HEK293 (cell line): ENCODE results near the gene SMPD3.

Source experiments
- CTCF ChIA-PET: fragments of 350-600 bp; formaldehyde crosslinking; extraction: SDS; loops from one replicate; lab custom pipeline; 2021; ENCODE audit warnings: antibody characterized with exemption; lab: Yijun Ruan, JAX
- POLR2A ChIA-PET: fragments of 300-600 bp; formaldehyde crosslinking; extraction: SDS; loops from one replicate; lab custom pipeline; 2020; ENCODE audit warnings: antibody characterized with exemption, inconsistent platforms; lab: Yijun Ruan, JAX
- H3K27ac ChIP-seq: fragments of 200-500 bp; sonication (Bioruptor generic); 2 replicates; pipeline ENCODE4 v1.5.1; 2014; ENCODE audit warnings: low read depth, low read length, control low read depth, inconsistent platforms; ENCODE audit errors: extremely low read depth
- H3K36me3 ChIP-seq, 2 experiments: fragments of 200-500 bp in 1 of 2; sonication (Bioruptor generic) in 1 of 2; 1 replicate in 1 of 2; 2 replicates in 1 of 2; pipeline ENCODE4 v1.5.1; 2014 to 2017; ENCODE audit warnings: inconsistent platforms in 2 of 2, low read length in 2 of 2; ENCODE audit not compliant: control insufficient read depth in 2 of 2, insufficient read depth in 1 of 2
- H3K4me1 ChIP-seq: fragments of 200-500 bp; sonication (Bioruptor generic); 2 replicates; pipeline ENCODE4 v1.5.1; 2014; ENCODE audit warnings: mild to moderate bottlenecking, low read length, inconsistent platforms; ENCODE audit not compliant: control insufficient read depth, insufficient read depth
- H3K4me3 ChIP-seq: 2 replicates; pipeline ENCODE4 v1.5.1; 2011; ENCODE audit warnings: low read depth, mild to moderate bottlenecking, control low read depth, low read length, moderate library complexity
- H3K9me3 ChIP-seq: fragments of 200-500 bp; sonication (Bioruptor generic); 2 replicates; pipeline ENCODE4 v1.5.1; 2014; ENCODE audit warnings: low read depth, low read length, inconsistent platforms; ENCODE audit not compliant: control insufficient read depth, insufficient read depth
- FEZF1 ChIP-seq: fragments of 450-650 bp; formaldehyde crosslinking; IDR thresholded peaks from 2 replicates; pipeline ENCODE4 v1.5.1; 2016; ENCODE audit warnings: missing biosample characterization, missing genetic modification characterization
- KLF17 ChIP-seq: fragments of 450-650 bp; formaldehyde crosslinking; IDR thresholded peaks from 2 replicates; pipeline ENCODE4 v1.5.1; 2016; ENCODE audit warnings: missing biosample characterization, missing genetic modification characterization
- KLF8 ChIP-seq: fragments of 450-650 bp; formaldehyde crosslinking; IDR thresholded peaks from 2 replicates; pipeline ENCODE4 v1.5.1; 2016; ENCODE audit warnings: missing biosample characterization, missing genetic modification characterization
- MZF1 ChIP-seq: fragments of 450-650 bp; formaldehyde crosslinking; IDR thresholded peaks from 2 replicates; pipeline ENCODE4 v1.5.1; 2017; ENCODE audit warnings: missing biosample characterization, missing genetic modification characterization, borderline replicate concordance
- YY1 ChIP-seq: fragments of 450-650 bp; formaldehyde crosslinking; IDR thresholded peaks from 2 replicates; pipeline ENCODE4 v1.5.1; 2018; ENCODE audit warnings: missing biosample characterization, missing genetic modification characterization
- ZBTB26 ChIP-seq: fragments of 450-650 bp; formaldehyde crosslinking; optimal IDR thresholded peaks from 2 replicates; pipeline ENCODE3; 2016; ENCODE audit warnings: missing biosample characterization, mild to moderate bottlenecking, missing genetic modification characterization
- ZBTB49 ChIP-seq: fragments of 450-650 bp; formaldehyde crosslinking; IDR thresholded peaks from 2 replicates; pipeline ENCODE4 v1.5.1; 2016; ENCODE audit warnings: missing biosample characterization, missing genetic modification characterization, low read depth
- ZBTB7A ChIP-seq: fragments of 450-650 bp; formaldehyde crosslinking; IDR thresholded peaks from 2 replicates; pipeline ENCODE4 v1.5.1; 2016; ENCODE audit warnings: low read depth, missing biosample characterization, missing genetic modification characterization
- ZNF169 ChIP-seq: fragments of 450-650 bp; formaldehyde crosslinking; IDR thresholded peaks from 2 replicates; pipeline ENCODE4 v1.5.1; 2016; ENCODE audit warnings: missing biosample characterization, missing genetic modification characterization
- ZNF175 ChIP-seq: fragments of 450-650 bp; formaldehyde crosslinking; IDR thresholded peaks from 2 replicates; pipeline ENCODE4 v1.5.1; 2016; ENCODE audit warnings: missing biosample characterization, missing genetic modification characterization
- ZNF184 ChIP-seq: fragments of 450-650 bp; IDR thresholded peaks from 2 replicates; pipeline ENCODE4 v1.5.1; 2018; ENCODE audit warnings: missing biosample characterization, mild to moderate bottlenecking, missing genetic modification characterization
- ZNF221 ChIP-seq: fragments of 450-650 bp; formaldehyde crosslinking; IDR thresholded peaks from 2 replicates; pipeline ENCODE4 v1.5.1; 2017; ENCODE audit warnings: missing biosample characterization, missing genetic modification characterization, borderline replicate concordance
- ZNF23 ChIP-seq: fragments of 450-650 bp; formaldehyde crosslinking; IDR thresholded peaks from 2 replicates; pipeline ENCODE4 v1.5.1; 2016; ENCODE audit warnings: missing biosample characterization, missing genetic modification characterization, borderline replicate concordance
- ZNF274 ChIP-seq, 2 experiments: fragments of 200-500 bp in 1 of 2; fragments of 450-650 bp in 1 of 2; sonication (Bioruptor generic) in 1 of 2; formaldehyde crosslinking in 1 of 2; IDR thresholded peaks; 2 replicates each; pipeline versions ENCODE4 v1.5.1 to v1.6.1; 2014 to 2016; ENCODE audit warnings: borderline replicate concordance in 1 of 2, inconsistent platforms in 1 of 2, low read length in 1 of 2, missing biosample characterization in 1 of 2, missing genetic modification characterization in 1 of 2
- ZNF280C ChIP-seq: fragments of 450-650 bp; formaldehyde crosslinking; IDR thresholded peaks from 2 replicates; pipeline ENCODE4 v1.5.1; 2016; ENCODE audit warnings: missing biosample characterization, missing genetic modification characterization
- ZNF292 ChIP-seq: fragments of 450-650 bp; formaldehyde crosslinking; IDR thresholded peaks from 2 replicates; pipeline ENCODE4 v1.5.1; 2016; ENCODE audit warnings: low read depth, missing biosample characterization, missing genetic modification characterization, borderline replicate concordance
- ZNF302 ChIP-seq: fragments of 450-650 bp; formaldehyde crosslinking; IDR thresholded peaks from 2 replicates; pipeline ENCODE4 v1.5.1; 2016; ENCODE audit warnings: missing biosample characterization, missing genetic modification characterization, low read depth
- ZNF488 ChIP-seq: fragments of 450-650 bp; formaldehyde crosslinking; IDR thresholded peaks from 2 replicates; pipeline ENCODE4 v1.5.1; 2016; ENCODE audit warnings: missing biosample characterization, missing genetic modification characterization
- ZNF510 ChIP-seq: fragments of 450-650 bp; formaldehyde crosslinking; IDR thresholded peaks from 2 replicates; pipeline ENCODE4 v1.5.1; 2018; ENCODE audit warnings: mild to moderate bottlenecking, missing genetic modification characterization, missing biosample characterization; ENCODE audit not compliant: insufficient replicate concordance
- ZNF555 ChIP-seq: fragments of 450-650 bp; formaldehyde crosslinking; conservative IDR thresholded peaks from 2 replicates; pipeline ENCODE4 v1.5.1; 2017; ENCODE audit warnings: missing biosample characterization, mild to moderate bottlenecking, missing genetic modification characterization, inconsistent platforms
- ZNF664 ChIP-seq: fragments of 450-650 bp; formaldehyde crosslinking; IDR thresholded peaks from 2 replicates; pipeline ENCODE4 v1.5.1; 2016; ENCODE audit warnings: missing biosample characterization, missing genetic modification characterization
- ZNF837 ChIP-seq: fragments of 450-650 bp; formaldehyde crosslinking; IDR thresholded peaks from 2 replicates; pipeline ENCODE4 v1.5.1; 2016; ENCODE audit warnings: missing biosample characterization, missing genetic modification characterization

SMPD3 gene

GRCh38 chr16:68377221-68377620 lies 71.1 kb downstream of the SMPD3 start:
- CTCF ChIA-PET = interaction anchor here (0.7 to 1.9 kb wide), 2 partner anchors 10 to 445 kb away, joined by 3 to 5 read pairs; no protein-coding TSS in a partner anchor
- Histone ChIP-seq H3K4me1 (no peaks in the 10 kb centered on the region), H3K36me3 (no peaks in the 10 kb centered on the region), H3K4me3 (no peak overlapping the region), H3K27ac (no peak overlapping the region), H3K9me3 (no peaks in the 10 kb centered on the region)
- no peak for TF ChIP-seq FEZF1 (tag by site-specific recombination)
- TF ChIP-seq ZNF837 (tag by site-specific recombination) = no peak
- TF ChIP-seq MZF1 (tag by site-specific recombination) = no peak
- POLR2A ChIA-PET = no interaction called here

GRCh38 chr16:68376590-68376989 lies 71.7 kb downstream of the SMPD3 start:
- CTCF ChIA-PET = interaction anchor here (0.7 to 1.3 kb wide), 2 partner anchors 10 to 444 kb away, joined by 3 to 4 read pairs; no protein-coding TSS in a partner anchor
- H3K36me3 ChIP-seq = no peaks in the 10 kb centered on the region
- no peak overlapping the region for H3K27ac ChIP-seq
- no peak for TF ChIP-seq ZNF274 (IDR thresholded peaks at IDR 0.05; ENCODE audit: low read length)
- no peak for TF ChIP-seq ZNF274 (tag by site-specific recombination; IDR thresholded peaks at IDR 0.05; ENCODE audit: borderline replicate concordance)
- no peak for TF ChIP-seq ZNF175 (tag by site-specific recombination)
- TF ChIP-seq ZNF169 = no peak
- TF ChIP-seq ZBTB49 = no peak
- POLR2A ChIA-PET = no interaction called here
- no peaks in the 10 kb centered on the region for H3K9me3 ChIP-seq
- no peaks in the 10 kb centered on the region for H3K4me1 ChIP-seq
- no peak overlapping the region for H3K4me3 ChIP-seq

- H3K4me3 ChIP-seq = no peak overlapping the region
- no peak overlapping the region for H3K27ac ChIP-seq
- POLR2A ChIA-PET = no interaction called here
- CTCF ChIA-PET = interaction anchor here (0.6 to 1.3 kb wide), 2 partner anchors 10 to 30 kb away, joined by 3 to 4 read pairs; no protein-coding TSS in a partner anchor
- no peaks in the 10 kb centered on the region for H3K4me1 ChIP-seq
- H3K36me3 ChIP-seq = no peaks in the 10 kb centered on the region
- H3K9me3 ChIP-seq = no peaks in the 10 kb centered on the region
- no peak for TF ChIP-seq ZNF510
- no peak for TF ChIP-seq ZNF664 (tag by site-specific recombination)
- no peak for TF ChIP-seq ZNF23 (tag by site-specific recombination)
- no peak for TF ChIP-seq YY1 (tag by site-specific recombination)
- no peak for TF ChIP-seq ZNF488
- TF ChIP-seq ZNF280C (tag by site-specific recombination) = no peak
- no peak for TF ChIP-seq ZNF184
- no peak for TF ChIP-seq KLF8 (tag by site-specific recombination)
- TF ChIP-seq ZNF555 = no peak
- TF ChIP-seq ZNF292 (tag by site-specific recombination) = no peak
- no peak for TF ChIP-seq ZBTB26
- no peak for TF ChIP-seq ZNF302 (tag by site-specific recombination)
- no peak for TF ChIP-seq KLF17 (tag by site-specific recombination)
- TF ChIP-seq ZBTB7A = no peak
- no peak for TF ChIP-seq ZNF221 (tag by site-specific recombination)
Measured at GRCh38 chr16:68375801-68376536, 72.3 kb downstream of the SMPD3 start.
